HepG2 (cell line): ENCODE results near the gene TOMM20. TPM values are rescaled to one million over a fixed set of nuclear protein-coding genes. Genes with fewer than 3 reads are reported as not detected.

Source experiments
- ATF7 ChIP-seq, 2 experiments: fragments of 450-650 bp in 1 of 2; sonication (generic) in 1 of 2; formaldehyde crosslinking in 1 of 2; IDR thresholded peaks; 2 replicates each; pipeline versions ENCODE4 v1.4.0 to v1.6.1; 2016 to 2020; ENCODE audit warnings: antibody characterized with exemption in 1 of 2, mild to moderate bottlenecking in 1 of 2, missing genetic modification reagents in 1 of 2
- BCLAF1 ChIP-seq: fragments of 450-650 bp; IDR thresholded peaks from 2 replicates; pipeline ENCODE4 v1.6.1; 2017; ENCODE audit warnings: mild to moderate bottlenecking
- CENPT ChIP-seq: sonication (generic); formaldehyde crosslinking; IDR thresholded peaks from 2 replicates; pipeline ENCODE4 v1.8.0; 2022; ENCODE audit warnings: low read depth, mild to moderate bottlenecking, moderate library complexity, missing genetic modification reagents
- DRAP1 ChIP-seq: IDR thresholded peaks from 2 replicates; pipeline ENCODE4 v1.6.1; 2016; ENCODE audit warnings: missing genetic modification reagents, missing compliant biosample characterization
- FOXO4 ChIP-seq: sonication (generic); formaldehyde crosslinking; conservative IDR thresholded peaks from 2 replicates; pipeline ENCODE4 v1.8.1; 2023; ENCODE audit warnings: missing genetic modification reagents
- MXD3 ChIP-seq: IDR thresholded peaks from 2 replicates; pipeline ENCODE4 v1.6.1; 2016; ENCODE audit warnings: mild to moderate bottlenecking, missing biosample characterization, missing genetic modification reagents
- MZF1 ChIP-seq: sonication (generic); formaldehyde crosslinking; IDR thresholded peaks from 2 replicates; pipeline ENCODE4 v1.8.1; 2023; ENCODE audit warnings: mild to moderate bottlenecking, missing genetic modification reagents, borderline replicate concordance
- RARG ChIP-seq: sonication (generic); formaldehyde crosslinking; IDR thresholded peaks from 2 replicates; pipeline ENCODE4 v1.4.0; 2020; ENCODE audit warnings: low read depth, mild to moderate bottlenecking, missing genetic modification reagents
- ZBTB39 ChIP-seq: sonication (generic); formaldehyde crosslinking; IDR thresholded peaks from 2 replicates; pipeline ENCODE4 v1.5.0; 2020; ENCODE audit warnings: missing genetic modification reagents
- ZBTB42 ChIP-seq: sonication (generic); formaldehyde crosslinking; IDR thresholded peaks from 2 replicates; pipeline ENCODE4 v1.5.0; 2020; ENCODE audit warnings: mild to moderate bottlenecking, missing genetic modification reagents
- ZFP36 ChIP-seq: fragments of 150-350 bp; IDR thresholded peaks from 2 replicates; pipeline ENCODE4 v1.6.1; 2018; ENCODE audit warnings: borderline replicate concordance, low read length, low read depth; ENCODE audit not compliant: partially characterized antibody
- ZNF180 ChIP-seq: sonication (generic); formaldehyde crosslinking; IDR thresholded peaks from 2 replicates; pipeline ENCODE4 v1.4.0; 2020; ENCODE audit warnings: low read depth, missing genetic modification reagents, borderline replicate concordance
- ZNF547 ChIP-seq: sonication (generic); formaldehyde crosslinking; IDR thresholded peaks from 2 replicates; pipeline ENCODE4 v1.5.1; 2020; ENCODE audit warnings: mild to moderate bottlenecking, missing genetic modification reagents
- ZNF687 ChIP-seq: sonication (generic); formaldehyde crosslinking; IDR thresholded peaks from 2 replicates; pipeline ENCODE4 v1.5.1; 2020; ENCODE audit warnings: mild to moderate bottlenecking, missing genetic modification reagents, moderate library complexity
- polyA plus RNA-seq, 8 experiments: library from polyadenylated mRNA; depleted of rRNA in 3 of 8; stranded (reverse) in 7 of 8; unstranded in 1 of 8; fragments of >200 nt; fragmentation: Illumina TruSeq in 4 of 8; extraction: Trizol in 4 of 8; gene quantifications; 2 replicates each; pipeline versions ENCODE4 v1.2.1 to v1.2.3, GENCODE V29; 2011 to 2016; ENCODE audit warnings: low read depth in 4 of 8, missing spikeins in 1 of 8, mixed read lengths in 1 of 8; ENCODE audit not compliant: insufficient read depth in 1 of 8
- total RNA-seq, 5 experiments: library from RNA; depleted of rRNA; stranded (reverse); fragments of >200 nt; fragmentation: Illumina TruSeq; extraction: Trizol; gene quantifications; 2 replicates each; pipeline ENCODE4 v1.2.3, GENCODE V29; 2016; ENCODE audit warnings: low read depth in 1 of 5

The TOMM20 gene
- total and polyA plus RNA-seq, 2 of the 13 experiments (the other 11 are each of a cell fraction or from before 2014, with no cell fraction given) = 153 to 376 TPM

- TF ChIP-seq DRAP1 (CRISPR knock-in tag) (peak; percentile 84), ATF7 (IDR thresholded peaks at IDR 0.05) (no peak), ATF7 (CRISPR knock-in tag; IDR thresholded peaks at IDR 0.05) (no peak), RARG (no peak), ZBTB39 (no peak), ZBTB42 (CRISPR knock-in tag) (no peak), ZNF547 (CRISPR knock-in tag) (no peak), CENPT (CRISPR knock-in tag) (no peak), MZF1 (CRISPR knock-in tag) (no peak), ZNF687 (CRISPR knock-in tag) (peak; percentile 89), MXD3 (CRISPR knock-in tag) (peak; percentile 71; the same call in 1 of the 2 replicates), BCLAF1 (no peak), FOXO4 (no peak), ZFP36 (no peak), ZNF180 (CRISPR knock-in tag) (no peak)
Measured at GRCh38 chr1:235068158-235069121, 60.2 kb downstream of the TOMM20 start (continued).
